HG03354 (cell line): ENCODE data around the gene SDS.
"Not testable (repeated sequence)": the region's sequence is repeated elsewhere in the genome, so short reads cannot be mapped to it uniquely, and the experiment has no call there.

Experiments
- ATAC-seq: cut with Tn5 transposase; IDR thresholded peaks from one replicate; pipeline ENCODE4 v1.9.1; 2021; ENCODE audit warnings: mild to moderate bottlenecking; ENCODE audit not compliant: unreplicated experiment, poor library complexity, severe bottlenecking

Gene SDS

GRCh38 chr12:113359939-113360748, 43.5 kb downstream of the SDS start:
- ATAC-seq = no peak

- no peak for ATAC-seq
These were observed 44.4 kb downstream of the SDS start for GRCh38 chr12:113359133-113359938.

- ATAC-seq = peak; percentile 94
These were observed 45.1 kb downstream of the SDS start, which contains the start of gene PLBD2 for GRCh38 chr12:113358381-113359132. TSS of gene PLBD2 (plus strand) at chr12:113358587. CDS start at chr12:113358601, 14 bp downstream.

- not testable (repeated sequence) for ATAC-seq
These were observed 49.5 kb downstream of the SDS start for GRCh38 chr12:113354192-113354591.

- no peak for ATAC-seq
These were observed 52.6 kb downstream of the SDS start for GRCh38 chr12:113351089-113351488.

- no peak for ATAC-seq
These were observed 54.7 kb downstream of the SDS start for GRCh38 chr12:113348849-113349536.

GRCh38 chr12:113347892-113348291, 55.8 kb downstream of the SDS start:
- ATAC-seq = no peak

- no peak for ATAC-seq
These were observed 56.6 kb downstream of the SDS start for GRCh38 chr12:113347107-113347506.

GRCh38 chr12:113346353-113346752, 57.3 kb downstream of the SDS start:
- no peak for ATAC-seq

GRCh38 chr12:113345318-113345717, 58.4 kb downstream of the SDS start:
- ATAC-seq = no peak
